ENCODE data around the gene WDR19. TPM values are rescaled to one million over a fixed set of nuclear protein-coding genes. Genes with fewer than 3 reads are reported as not detected.
A peak's percentile ranks its signal among the peaks of the same experiment; 100 is the strongest.

The WDR19 gene
- total and polyA plus RNA-seq, 2 donors (not counting 3 experiments of a cell fraction or from before 2014, with no cell fraction given) = 27.1 to 28.2 TPM

GRCh38 chr4:39181520-39181904 lies 817 bp upstream of the WDR19 start:
- Histone ChIP-seq H3K9ac (replicated peaks; ENCODE audit: extremely low read depth, insufficient read depth, low read length) (no peak overlapping the region), H3K4me3 (replicated peaks in 1 of 3; ENCODE audit: insufficient read depth in 1 of 3, low read depth in 1 of 3, low read length in 3 of 3) (peak overlapping the region in 1 of 3 experiments; percentile 38), H3K27ac (ENCODE audit: insufficient read depth, low read depth, low read length) (no peak overlapping the region), H3K9me3 (replicated peaks; ENCODE audit: control insufficient read depth, insufficient read depth, low read length) (no peaks in the 10 kb centered on the region), H3K79me2 (ENCODE audit: control insufficient read depth, insufficient read depth, low read length) (no peaks in the 10 kb centered on the region), H3K27me3 (ENCODE audit: control insufficient read depth in 2 of 2, insufficient read depth in 2 of 2, low read length in 2 of 2) (no peaks in the 10 kb centered on the region), H3K9me1 (replicated peaks; ENCODE audit: control insufficient read depth, extremely low read depth, insufficient read depth, low read length) (no peaks in the 10 kb centered on the region), H4K20me1 (replicated peaks; ENCODE audit: control insufficient read depth, extremely low read depth, insufficient read depth, low read length) (no peaks in the 10 kb centered on the region), H2AFZ (ENCODE audit: low read depth, low read length) (peak overlapping the region; percentile 73), H3K36me3 (ENCODE audit: control insufficient read depth in 2 of 2, extremely low read depth in 1 of 2, insufficient read depth in 2 of 2, low read length in 2 of 2) (no peaks in the 10 kb centered on the region), H3K4me2 (ENCODE audit: insufficient read depth, low read length) (peak overlapping the region; percentile 75), H3K4me1 (ENCODE audit: control insufficient read depth, extremely low read depth, insufficient read depth, low read length) (peaks cover 9% of the 10 kb centered on the region)
- TF ChIP-seq, protein P1, sequence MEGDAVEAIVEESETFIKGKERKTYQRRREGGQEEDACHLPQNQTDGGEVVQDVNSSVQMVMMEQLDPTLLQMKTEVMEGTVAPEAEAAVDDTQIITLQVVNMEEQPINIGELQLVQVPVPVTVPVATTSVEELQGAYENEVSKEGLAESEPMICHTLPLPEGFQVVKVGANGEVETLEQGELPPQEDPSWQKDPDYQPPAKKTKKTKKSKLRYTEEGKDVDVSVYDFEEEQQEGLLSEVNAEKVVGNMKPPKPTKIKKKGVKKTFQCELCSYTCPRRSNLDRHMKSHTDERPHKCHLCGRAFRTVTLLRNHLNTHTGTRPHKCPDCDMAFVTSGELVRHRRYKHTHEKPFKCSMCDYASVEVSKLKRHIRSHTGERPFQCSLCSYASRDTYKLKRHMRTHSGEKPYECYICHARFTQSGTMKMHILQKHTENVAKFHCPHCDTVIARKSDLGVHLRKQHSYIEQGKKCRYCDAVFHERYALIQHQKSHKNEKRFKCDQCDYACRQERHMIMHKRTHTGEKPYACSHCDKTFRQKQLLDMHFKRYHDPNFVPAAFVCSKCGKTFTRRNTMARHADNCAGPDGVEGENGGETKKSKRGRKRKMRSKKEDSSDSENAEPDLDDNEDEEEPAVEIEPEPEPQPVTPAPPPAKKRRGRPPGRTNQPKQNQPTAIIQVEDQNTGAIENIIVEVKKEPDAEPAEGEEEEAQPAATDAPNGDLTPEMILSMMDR (IDR thresholded peaks at IDR 0.05; ENCODE audit: extremely low read depth in 1 of 2, insufficient read depth in 1 of 2, low read depth in 1 of 2, low read length in 2 of 2) = no peak
- TF ChIP-seq FOS (IDR thresholded peaks at IDR 0.05; ENCODE audit: borderline replicate concordance, insufficient read depth, low read length) = no peak
- TF ChIP-seq GATA2 (IDR thresholded peaks at IDR 0.05; ENCODE audit: insufficient read depth, insufficient read length, low read depth, low read length) = no peak
- no peak for TF ChIP-seq EZH2 (IDR thresholded peaks at IDR 0.05; ENCODE audit: borderline replicate concordance, low read depth, low read length, severe bottlenecking)
- TF ChIP-seq POLR2A (IDR thresholded peaks at IDR 0.05; ENCODE audit: low read depth, low read length) = no peak
- TF ChIP-seq JUN (IDR thresholded peaks at IDR 0.05; ENCODE audit: borderline replicate concordance, insufficient read depth, insufficient read length, low read depth) = no peak
- TF ChIP-seq MAX (IDR thresholded peaks at IDR 0.05; ENCODE audit: insufficient read depth, insufficient read length) = no peak
- no peak for TF ChIP-seq MYC (IDR thresholded peaks at IDR 0.05; ENCODE audit: low read depth, low read length)
- no peak for TF ChIP-seq POLR2AphosphoS5 (IDR thresholded peaks at IDR 0.05; ENCODE audit: insufficient read depth, low read depth, low read length)
- ChIA-PET CTCF (interaction anchor here (0.6 to 2.7 kb wide), 10 partner anchors 10 to 1129 kb away, joined by 3 to 11 read pairs (median 4); no protein-coding TSS in a partner anchor), POLR2A (no interaction called here)
- intact Hi-C loops (cut with micrococcal nuclease) (no loop called here), dilution Hi-C loops (cut with MboI; ENCODE audit: extremely low pct_ligation_motif_present, low sequenced_read_pairs) (no loop called here)
- BruUV-seq (replicated peaks) = TSS peak; percentile 37
- DNase-seq (ENCODE audit: low read depth, low spot score) (no peak), FAIRE-seq (no peak)

Data from endothelial cell of umbilical vein (primary cell).